HEK293T (cell line): ENCODE measurements around the gene GRK6.

Experiments used
- CTCF ChIA-PET: fragments of 350-600 bp; formaldehyde crosslinking; extraction: SDS; loops from one replicate; lab custom pipeline; 2021; ENCODE audit warnings: antibody characterized with exemption, inconsistent platforms; lab: Yijun Ruan, JAX
- POLR2A ChIA-PET: fragments of 350-600 bp; formaldehyde crosslinking; extraction: SDS; loops from one replicate; lab custom pipeline; 2020; ENCODE audit warnings: antibody characterized with exemption, inconsistent platforms; lab: Yijun Ruan, JAX
- DNase-seq: peaks from one replicate; pipeline ENCODE4 v3.0.0; 2012; ENCODE audit warnings: mixed read lengths; ENCODE audit errors: extremely low spot score
- ARNT ChIP-seq: fragments of 450-650 bp; IDR thresholded peaks from 2 replicates; pipeline ENCODE4 v1.6.1; 2017; ENCODE audit warnings: mild to moderate bottlenecking
- BHLHE40 ChIP-seq: fragments of 450-650 bp; IDR thresholded peaks from 2 replicates; pipeline ENCODE4 v1.6.1; 2016; ENCODE audit warnings: mild to moderate bottlenecking, moderate library complexity, borderline replicate concordance
- CTBP1 ChIP-seq: fragments of 450-650 bp; IDR thresholded peaks from 2 replicates; pipeline ENCODE4 v1.6.1; 2016; ENCODE audit warnings: borderline replicate concordance
- ELF4 ChIP-seq: fragments of 450-650 bp; IDR thresholded peaks from 2 replicates; pipeline ENCODE4 v1.6.1; 2017; ENCODE audit warnings: antibody characterized with exemption
- FOXA1 ChIP-seq: fragments of 450-650 bp; IDR thresholded peaks from 2 replicates; pipeline ENCODE4 v1.6.1; 2016; ENCODE audit warnings: mild to moderate bottlenecking
- FOXK2 ChIP-seq: fragments of 450-650 bp; IDR thresholded peaks from 2 replicates; pipeline ENCODE4 v1.6.1; 2016; ENCODE audit warnings: mild to moderate bottlenecking
- FOXM1 ChIP-seq: fragments of 450-650 bp; IDR thresholded peaks from 2 replicates; pipeline ENCODE4 v1.6.1; 2017; ENCODE audit warnings: mild to moderate bottlenecking, borderline replicate concordance
- HDGF ChIP-seq: fragments of 450-650 bp; IDR thresholded peaks from 2 replicates; pipeline ENCODE4 v1.6.1; 2017; ENCODE audit warnings: antibody characterized with exemption, borderline replicate concordance
- L3MBTL2 ChIP-seq: fragments of 450-650 bp; conservative IDR thresholded peaks from 2 replicates; pipeline ENCODE4 v1.6.1; 2016; ENCODE audit warnings: mild to moderate bottlenecking
- LEF1 ChIP-seq: fragments of 450-650 bp; IDR thresholded peaks from 2 replicates; pipeline ENCODE4 v1.6.1; 2017; ENCODE audit warnings: mild to moderate bottlenecking, borderline replicate concordance
- NFRKB ChIP-seq: fragments of 450-650 bp; IDR thresholded peaks from 2 replicates; pipeline ENCODE4 v1.6.1; 2016; ENCODE audit warnings: mild to moderate bottlenecking, moderate library complexity
- SP1 ChIP-seq: fragments of 450-650 bp; IDR thresholded peaks from 2 replicates; pipeline ENCODE4 v1.6.1; 2017
- SUZ12 ChIP-seq: fragments of 450-650 bp; IDR thresholded peaks from 2 replicates; pipeline ENCODE4 v1.6.1; 2016; ENCODE audit warnings: mild to moderate bottlenecking
- TARDBP ChIP-seq: fragments of 450-650 bp; IDR thresholded peaks from 2 replicates; pipeline ENCODE4 v1.6.1; 2016
- ZNF384 ChIP-seq: fragments of 450-650 bp; IDR thresholded peaks from 2 replicates; pipeline ENCODE4 v1.6.1; 2016
- TF ChIP-seq, protein P1 (sequence below): fragments of 450-650 bp; IDR thresholded peaks from 2 replicates; pipeline ENCODE4 v1.6.1; 2016

The GRK6 gene

GRCh38 chr5:177426566-177427210 is at the start of gene GRK6:
GRK6 (plus strand) TSS chr5:177426676; CDS start chr5:177426846, 170 bp downstream.
- ChIA-PET CTCF (interaction anchor here (0.6 to 3.2 kb wide), 6 partner anchors 11 to 79 kb away, joined by 3 to 23 read pairs (median 4); no protein-coding TSS in a partner anchor), POLR2A (interaction anchor here (0.6 to 4.7 kb wide), 28 partner anchors 11 to 125 kb away, joined by 3 to 69 read pairs (median 5); partner anchors contain the start of genes DBN1, F12, LMAN2 and PDLIM7)
- no peak for DNase-seq
- no peak for TF ChIP-seq CTBP1
- TF ChIP-seq FOXM1 = peak; percentile 94

- TF ChIP-seq TARDBP = no peak
- TF ChIP-seq SP1 = no peak
- TF ChIP-seq L3MBTL2 = no peak
- no peak for TF ChIP-seq FOXA1
- no peak for TF ChIP-seq ELF4
- no peak for TF ChIP-seq SUZ12
- no peak for TF ChIP-seq ZNF384
- no peak for TF ChIP-seq CTBP1
- no peak for TF ChIP-seq FOXK2
- no peak for TF ChIP-seq FOXM1
- TF ChIP-seq, protein P1, sequence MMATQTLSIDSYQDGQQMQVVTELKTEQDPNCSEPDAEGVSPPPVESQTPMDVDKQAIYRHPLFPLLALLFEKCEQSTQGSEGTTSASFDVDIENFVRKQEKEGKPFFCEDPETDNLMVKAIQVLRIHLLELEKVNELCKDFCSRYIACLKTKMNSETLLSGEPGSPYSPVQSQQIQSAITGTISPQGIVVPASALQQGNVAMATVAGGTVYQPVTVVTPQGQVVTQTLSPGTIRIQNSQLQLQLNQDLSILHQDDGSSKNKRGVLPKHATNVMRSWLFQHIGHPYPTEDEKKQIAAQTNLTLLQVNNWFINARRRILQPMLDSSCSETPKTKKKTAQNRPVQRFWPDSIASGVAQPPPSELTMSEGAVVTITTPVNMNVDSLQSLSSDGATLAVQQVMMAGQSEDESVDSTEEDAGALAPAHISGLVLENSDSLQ = no peak
- no peak for TF ChIP-seq ARNT
- no peak for TF ChIP-seq NFRKB
- ChIA-PET CTCF (interaction anchor here (1.3 to 3.0 kb wide), 4 partner anchors 8 to 26 kb away, joined by 4 to 23 read pairs (median 16); no protein-coding TSS in a partner anchor), POLR2A (interaction anchor here (0.9 to 1.9 kb wide), 9 partner anchors 12 to 77 kb away, joined by 3 to 8 read pairs (median 3); partner anchors contain the start of genes GRK6 and LMAN2)
- DNase-seq = no peak
Measured at GRCh38 chr5:177377851-177378776, 48.4 kb upstream of the GRK6 start.

- ChIA-PET POLR2A (interaction anchor here (0.9 to 1.9 kb wide), 10 partner anchors 11 to 76 kb away, joined by 3 to 8 read pairs (median 3); partner anchors contain the start of genes GRK6 and LMAN2), CTCF (interaction anchor here (0.5 to 3.0 kb wide), 5 partner anchors 9 to 70 kb away, joined by 3 to 23 read pairs (median 14); no protein-coding TSS in a partner anchor)
- TF ChIP-seq CTBP1 = no peak
- no peak for TF ChIP-seq FOXA1
- TF ChIP-seq HDGF = no peak
- TF ChIP-seq L3MBTL2 = no peak
- TF ChIP-seq SP1 = no peak
- no peak for TF ChIP-seq SUZ12
- no peak for TF ChIP-seq BHLHE40
- no peak for TF ChIP-seq ARNT
- TF ChIP-seq FOXM1 = no peak
- no peak for TF ChIP-seq FOXK2
- no peak for TF ChIP-seq LEF1
- TF ChIP-seq, protein P1 = no peak
- no peak for TF ChIP-seq TARDBP
- no peak for TF ChIP-seq ELF4
- no peak for TF ChIP-seq NFRKB
- DNase-seq = no peak
Measured at GRCh38 chr5:177378884-177379883, 47.3 kb upstream of the GRK6 start.

- POLR2A ChIA-PET = no interaction called here
- CTCF ChIA-PET = interaction anchor here (1.0 to 2.4 kb wide), 3 partner anchors 9 to 10 kb away, joined by 3 to 6 read pairs (median 5); no protein-coding TSS in a partner anchor
- no peak for DNase-seq
- no peak for TF ChIP-seq SUZ12
- TF ChIP-seq NFRKB = no peak
- TF ChIP-seq, protein P1 = no peak
- TF ChIP-seq HDGF = no peak
- no peak for TF ChIP-seq CTBP1
- no peak for TF ChIP-seq BHLHE40
- no peak for TF ChIP-seq ZNF384
- TF ChIP-seq SP1 = no peak
- TF ChIP-seq FOXA1 = no peak
- TF ChIP-seq LEF1 = no peak
- TF ChIP-seq L3MBTL2 = no peak
- no peak for TF ChIP-seq TARDBP
- TF ChIP-seq ARNT = no peak
- no peak for TF ChIP-seq ELF4
- TF ChIP-seq FOXM1 = no peak
- no peak for TF ChIP-seq FOXK2
Measured at GRCh38 chr5:177380805-177381126, 45.7 kb upstream of the GRK6 start.
